ENCODE data around the gene JOSD1.

Gene JOSD1

GRCh38 chr22:38700789-38701628, at the start of gene JOSD1:
JOSD1 (minus strand) TSS chr22:38700943; CDS start chr22:38699987, 956 bp downstream.
- peak; percentile 39 to 97 (median 90) for DNase-seq

GRCh38 chr22:38750104-38750503, 49.4 kb upstream of the JOSD1 start:
- DNase-seq: no peak

- no peak for DNase-seq
Observed at GRCh38 chr22:38748487-38749136, 47.9 kb upstream of the JOSD1 start.

GRCh38 chr22:38745676-38746460, 45.1 kb upstream of the JOSD1 start:
- DNase-seq: no peak

- DNase-seq: peak in 8 of 51 donors; percentile 20 to 45 (median 32)
Observed at GRCh38 chr22:38744981-38745380, 44.2 kb upstream of the JOSD1 start.

GRCh38 chr22:38742176-38742942, 41.6 kb upstream of the JOSD1 start:
- no peak for DNase-seq

- no peak for DNase-seq
Observed at GRCh38 chr22:38741576-38741975, 40.8 kb upstream of the JOSD1 start.

- no peak for DNase-seq
Observed at GRCh38 chr22:38741166-38741565, 40.4 kb upstream of the JOSD1 start.

GRCh38 chr22:38740754-38741153, 40.0 kb upstream of the JOSD1 start:
- DNase-seq: no peak

- DNase-seq: peak in 1 of 51 donors; percentile 33
Observed at GRCh38 chr22:38740116-38740723, 39.5 kb upstream of the JOSD1 start.

- peak in 5 of 51 donors; percentile 28 to 49 (median 33) for DNase-seq
Observed at GRCh38 chr22:38739300-38740055, 38.7 kb upstream of the JOSD1 start.

- DNase-seq: no peak
Observed at GRCh38 chr22:38738475-38739070, 37.8 kb upstream of the JOSD1 start.

GRCh38 chr22:38737302-38738060, 36.7 kb upstream of the JOSD1 start:
- no peak for DNase-seq

- DNase-seq: peak in 1 of 51 donors; percentile 27
Observed at GRCh38 chr22:38736257-38736570, 35.5 kb upstream of the JOSD1 start.

- peak in 1 of 51 donors; percentile 44 for DNase-seq
Observed at GRCh38 chr22:38735465-38736256, 34.9 kb upstream of the JOSD1 start.

- no peak for DNase-seq
Observed at GRCh38 chr22:38735126-38735464, 34.4 kb upstream of the JOSD1 start.

- DNase-seq: peak in 2 of 51 donors; percentile 59 to 67
Observed at GRCh38 chr22:38734421-38735100, 33.8 kb upstream of the JOSD1 start.
